IPS DF 4.7 (cell line): ENCODE data around the gene TRMT61A.
"Not testable (repeated sequence)": the region's sequence is repeated elsewhere in the genome, so short reads cannot be mapped to it uniquely, and the experiment has no call there.

Experiments
- DNase-seq: peaks from one replicate; pipeline ENCODE4 v3.0.0-alpha.2; 2013; ENCODE audit warnings: low spot score; ENCODE audit errors: extremely low read depth

Gene TRMT61A

DNA sequence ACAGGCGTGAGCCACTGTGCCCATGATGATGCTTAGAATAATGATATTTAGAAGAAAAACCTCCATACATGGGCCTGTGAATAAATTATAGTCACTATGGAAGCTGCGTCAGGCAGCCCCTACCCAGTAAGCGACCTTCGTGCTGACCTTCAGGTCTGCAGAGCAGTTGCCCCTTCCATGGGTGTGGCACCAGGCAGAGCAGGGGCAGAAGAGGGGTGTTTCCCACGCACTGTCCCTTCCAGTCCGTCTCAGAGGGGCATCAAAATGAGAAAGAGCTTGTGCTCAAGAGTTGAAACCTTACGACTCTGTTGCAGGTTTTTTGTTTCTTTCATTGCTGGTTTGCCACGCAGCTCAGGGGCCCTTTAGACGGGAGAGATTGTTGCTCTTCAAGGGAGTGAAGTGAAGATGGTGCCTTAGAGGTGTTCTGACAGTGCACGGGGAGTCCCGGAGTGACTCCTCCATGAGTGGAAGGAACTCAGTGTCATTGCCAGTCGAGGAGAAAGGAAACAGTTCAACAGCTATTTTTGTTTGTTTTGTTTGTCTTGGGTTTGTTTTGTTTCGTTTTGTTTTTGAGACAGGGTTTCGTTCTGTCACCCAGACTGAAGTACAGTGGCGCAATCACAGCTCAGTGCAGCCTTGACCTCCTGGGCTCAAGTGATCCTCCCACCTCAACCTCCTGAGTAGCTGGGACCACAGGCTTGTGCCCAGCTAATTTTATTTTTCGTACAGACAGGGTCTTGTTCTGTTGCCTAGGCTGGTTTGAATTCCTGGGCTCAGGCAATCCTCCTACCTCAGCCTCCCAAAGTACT is 20.3 kb upstream of the TRMT61A start:
- DNase-seq: no peak

DNA sequence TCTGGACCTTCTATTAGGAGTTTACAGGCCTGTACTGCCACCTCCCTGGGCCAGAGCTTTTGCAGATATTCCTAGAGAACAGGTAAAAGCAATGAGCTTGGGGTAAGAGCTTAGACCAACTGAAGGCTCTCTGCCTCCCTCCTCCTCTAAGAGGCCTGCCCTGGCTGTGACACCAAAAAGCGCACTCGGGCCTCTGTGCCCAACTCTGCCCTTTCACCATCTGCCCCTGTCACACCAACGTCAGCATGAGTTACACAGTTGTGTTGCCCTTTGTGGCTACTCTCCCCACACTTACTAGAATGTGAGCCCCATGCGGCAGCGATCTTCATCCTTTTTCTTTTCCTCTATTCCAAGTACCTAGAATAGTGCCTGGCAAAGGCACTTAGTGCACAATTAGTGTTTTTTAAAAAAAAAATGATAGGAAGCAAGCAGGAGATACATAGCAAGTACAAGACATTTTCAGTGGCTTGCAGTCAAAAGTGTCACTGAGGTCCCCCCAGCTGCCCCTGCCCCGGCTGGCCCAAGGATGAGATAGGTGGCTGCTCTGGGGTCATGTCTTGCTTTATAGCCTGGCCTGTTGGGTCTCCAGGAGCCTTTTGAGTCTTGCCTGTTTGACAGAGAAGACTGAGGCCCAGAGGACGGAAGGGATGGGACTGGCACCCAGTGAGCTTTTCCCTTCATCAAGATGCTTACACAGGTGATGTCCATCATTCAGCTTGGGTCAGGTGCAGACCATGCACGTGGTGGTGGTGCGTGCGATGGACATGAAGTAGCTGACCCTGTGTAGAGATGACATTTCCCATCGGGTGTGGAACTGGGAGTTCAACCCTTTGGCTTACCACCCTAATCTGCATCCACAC is 18.9 kb upstream of the TRMT61A start:
- no peak for DNase-seq

DNA sequence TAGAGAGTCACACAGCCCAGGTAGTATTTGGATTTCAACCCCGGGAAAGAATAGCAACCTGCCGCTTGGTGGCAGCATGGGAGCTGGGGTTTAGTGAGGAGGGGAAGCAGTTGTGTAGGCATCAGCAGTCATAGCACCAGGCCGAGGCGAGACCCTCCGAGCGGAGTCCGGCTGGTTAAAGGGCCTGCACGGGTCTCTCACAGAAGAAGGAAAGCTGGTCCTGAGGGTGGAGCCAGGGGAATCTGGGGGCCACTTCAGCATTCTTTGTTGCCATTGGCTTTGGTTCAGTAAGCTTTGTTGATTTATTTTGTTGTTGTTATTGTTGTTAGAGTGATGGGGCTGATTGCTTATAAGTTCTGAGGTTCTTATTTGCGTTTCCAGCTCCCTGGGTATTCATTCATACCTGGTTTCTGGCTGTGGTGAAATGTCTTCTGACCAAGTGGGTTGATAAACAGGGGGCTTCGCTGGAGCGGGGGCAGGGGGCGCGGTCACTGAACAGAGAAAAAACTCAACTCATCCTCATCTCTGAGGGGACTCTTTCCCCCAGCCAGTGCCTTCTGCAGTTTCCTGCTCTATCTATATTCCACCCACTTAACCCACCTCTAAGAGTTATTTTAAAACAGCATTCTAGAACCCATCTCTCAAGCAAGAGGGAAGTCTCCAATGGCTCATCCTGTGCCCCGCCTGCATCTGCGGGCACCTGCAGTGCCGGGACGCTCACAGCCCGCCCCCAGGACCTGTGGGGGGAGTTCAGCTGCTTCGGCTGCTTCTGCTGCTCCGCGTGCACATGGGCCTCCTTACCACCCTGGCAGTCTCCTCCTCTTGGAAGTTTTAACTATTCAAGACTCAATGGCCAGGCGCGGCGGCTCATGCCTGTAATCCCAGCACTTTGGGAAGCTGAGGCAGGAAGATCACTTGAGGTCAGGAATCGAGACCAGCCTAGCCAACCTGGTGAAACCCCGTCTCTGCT is 18.0 kb upstream of the TRMT61A start:
- no peak for DNase-seq

DNA sequence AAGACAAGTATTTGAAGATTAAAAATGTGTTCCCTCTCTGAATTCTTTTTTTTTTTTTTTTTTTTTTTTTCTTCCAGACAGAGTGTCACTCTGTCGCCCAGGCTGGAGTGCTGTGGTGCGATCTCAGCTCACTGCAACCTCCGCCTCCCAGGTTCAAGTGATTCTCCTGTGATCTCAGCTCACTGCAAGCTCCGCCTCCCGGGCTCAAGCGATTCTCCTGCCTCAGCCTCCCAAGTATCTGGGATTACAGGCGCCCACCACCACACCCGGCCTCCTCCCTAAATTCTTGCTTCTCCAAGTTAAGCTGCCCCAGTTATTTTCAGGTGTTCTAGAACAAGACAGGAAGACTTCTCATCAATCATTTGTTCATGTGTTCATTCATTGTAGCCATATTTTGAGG is 16.8 kb upstream of the TRMT61A start:
- DNase-seq: not testable (repeated sequence)

DNA sequence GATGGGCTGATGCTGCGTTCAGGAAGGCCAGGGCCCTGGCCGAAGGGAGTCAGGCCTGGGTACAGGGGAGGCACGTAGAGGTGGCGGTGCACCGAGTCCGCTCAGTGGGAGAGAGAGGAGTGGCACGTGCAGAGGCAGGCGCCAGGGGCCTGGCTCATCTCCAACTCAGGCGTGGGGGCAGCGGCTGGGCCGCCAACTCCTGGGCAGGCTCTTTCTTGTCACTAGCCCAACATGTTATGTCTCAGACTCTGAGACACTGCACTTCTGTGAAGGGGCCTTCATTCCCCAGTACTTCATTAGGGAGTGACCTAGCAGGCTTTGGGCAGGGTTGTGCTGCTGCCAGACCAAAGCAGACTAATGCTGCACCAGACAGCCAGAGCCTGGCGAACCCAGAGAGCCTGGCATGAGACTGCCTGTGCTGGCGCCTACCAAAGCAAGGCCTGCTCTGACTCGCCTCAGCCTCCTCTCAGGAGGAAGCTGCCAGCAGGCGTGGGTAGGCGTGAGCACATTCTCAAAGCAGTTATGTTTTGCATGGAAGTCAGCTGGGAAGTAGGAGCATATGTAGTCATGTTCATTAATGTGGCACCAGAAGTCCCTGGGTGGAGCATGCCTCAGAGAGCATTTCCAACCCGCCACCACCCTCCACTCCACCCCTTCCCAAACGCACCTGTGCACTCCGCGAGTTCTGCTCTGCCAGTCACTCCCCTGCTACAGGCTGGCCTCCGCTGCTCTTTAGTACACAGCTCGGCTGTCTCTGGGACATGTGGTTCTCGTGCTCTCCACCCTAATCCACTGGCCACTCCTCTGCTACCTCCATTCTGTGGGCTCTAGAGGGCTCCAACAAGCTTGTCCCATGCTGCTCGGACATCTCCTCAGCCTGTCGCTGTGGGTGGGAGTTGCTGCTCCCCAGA is 16.0 kb upstream of the TRMT61A start:
- no peak for DNase-seq

DNA sequence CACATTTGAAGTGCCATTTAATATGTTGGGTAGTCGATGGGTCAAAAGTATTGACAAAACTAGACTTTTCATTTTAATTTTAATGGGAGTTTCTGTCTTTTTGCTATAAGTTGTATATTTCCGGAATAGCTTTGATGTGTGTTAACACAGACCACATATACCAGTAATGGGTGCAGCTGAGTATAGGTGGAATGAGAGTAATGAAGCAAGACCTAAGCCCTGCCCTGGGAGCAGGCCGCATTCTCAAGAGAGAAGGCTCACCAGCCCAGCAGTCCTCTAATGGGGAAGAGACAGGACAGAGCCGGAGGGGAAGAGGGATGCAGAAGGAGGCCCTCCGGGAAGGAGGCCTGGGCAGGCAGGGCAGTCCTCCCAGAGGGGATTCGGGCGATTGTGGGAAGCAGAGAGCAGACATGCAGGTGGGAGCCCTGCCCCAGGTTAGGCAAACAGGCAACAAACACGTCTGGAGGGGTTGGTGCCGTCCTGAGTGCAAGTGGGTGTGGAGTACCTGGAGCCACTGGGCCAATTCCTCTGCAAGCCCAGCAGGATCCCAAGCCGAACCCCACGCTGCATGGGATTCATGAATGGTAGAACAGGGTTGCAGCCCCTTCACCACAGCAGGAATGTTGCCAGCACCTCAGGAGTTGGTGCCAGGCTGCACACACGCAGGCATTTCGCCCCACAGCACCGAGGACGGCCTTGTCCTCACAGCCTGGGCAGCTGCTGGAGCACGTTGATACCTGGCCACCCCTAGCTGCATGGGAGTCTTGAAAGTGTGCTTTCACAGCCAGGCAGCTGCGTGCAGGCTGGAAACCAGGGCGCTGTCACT is 14.2 kb upstream of the TRMT61A start:
- DNase-seq: no peak

DNA sequence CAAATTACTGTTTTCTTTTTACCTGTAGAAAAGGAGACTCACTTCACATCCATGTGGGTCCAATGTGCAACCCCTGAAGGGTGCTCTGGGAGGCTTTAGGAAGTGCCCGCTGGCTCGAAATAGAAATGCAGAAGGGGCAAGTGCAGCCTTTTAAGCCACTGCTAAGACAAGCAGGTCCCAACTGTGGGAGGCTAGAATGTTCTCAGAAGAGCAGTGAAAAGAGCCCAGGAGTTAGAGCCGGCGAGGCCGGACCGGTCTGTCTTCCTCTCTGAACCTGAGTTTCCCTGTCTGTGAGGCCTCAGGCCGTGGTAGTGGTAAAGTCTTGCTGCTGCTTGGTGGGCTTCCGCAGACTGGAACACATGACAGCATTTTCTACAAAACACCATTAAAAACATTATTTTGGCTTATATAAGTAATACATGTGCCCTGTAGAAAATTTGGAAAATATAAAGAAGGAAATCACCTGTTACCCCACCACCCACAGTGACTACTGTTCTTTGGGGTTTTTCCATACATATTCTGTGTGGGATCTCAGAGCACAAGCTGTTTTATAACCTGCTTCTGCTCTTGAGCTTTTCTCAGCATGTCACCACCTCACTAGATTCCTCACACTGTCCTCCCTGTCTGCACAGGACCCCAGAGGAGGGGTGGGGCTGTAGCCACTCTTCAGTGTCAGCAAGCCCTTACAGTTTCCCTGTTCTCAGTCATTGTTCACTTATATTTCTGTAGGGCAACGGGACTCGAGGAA is 12.4 kb upstream of the TRMT61A start:
- no peak for DNase-seq

DNA sequence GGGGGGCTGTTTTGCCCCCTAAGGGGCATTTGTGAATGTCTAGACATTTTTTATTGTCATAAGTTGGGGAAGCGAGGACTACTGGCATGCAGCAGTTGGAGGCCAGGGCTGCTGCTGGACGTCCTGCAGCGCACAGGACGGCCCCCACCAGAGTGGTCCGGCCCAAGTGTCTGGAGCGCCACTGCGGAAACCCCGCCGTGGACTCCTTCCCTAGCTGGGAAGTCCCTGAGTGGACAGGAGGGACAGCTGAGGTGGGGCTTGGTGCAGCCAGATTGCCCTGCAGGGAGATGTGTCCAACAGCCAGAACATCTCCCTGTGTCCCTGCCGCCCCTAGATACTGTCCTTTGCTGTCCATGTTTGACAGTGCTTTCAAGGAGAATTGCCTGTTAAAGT is 11.8 kb upstream of the TRMT61A start:
- no peak for DNase-seq

DNA sequence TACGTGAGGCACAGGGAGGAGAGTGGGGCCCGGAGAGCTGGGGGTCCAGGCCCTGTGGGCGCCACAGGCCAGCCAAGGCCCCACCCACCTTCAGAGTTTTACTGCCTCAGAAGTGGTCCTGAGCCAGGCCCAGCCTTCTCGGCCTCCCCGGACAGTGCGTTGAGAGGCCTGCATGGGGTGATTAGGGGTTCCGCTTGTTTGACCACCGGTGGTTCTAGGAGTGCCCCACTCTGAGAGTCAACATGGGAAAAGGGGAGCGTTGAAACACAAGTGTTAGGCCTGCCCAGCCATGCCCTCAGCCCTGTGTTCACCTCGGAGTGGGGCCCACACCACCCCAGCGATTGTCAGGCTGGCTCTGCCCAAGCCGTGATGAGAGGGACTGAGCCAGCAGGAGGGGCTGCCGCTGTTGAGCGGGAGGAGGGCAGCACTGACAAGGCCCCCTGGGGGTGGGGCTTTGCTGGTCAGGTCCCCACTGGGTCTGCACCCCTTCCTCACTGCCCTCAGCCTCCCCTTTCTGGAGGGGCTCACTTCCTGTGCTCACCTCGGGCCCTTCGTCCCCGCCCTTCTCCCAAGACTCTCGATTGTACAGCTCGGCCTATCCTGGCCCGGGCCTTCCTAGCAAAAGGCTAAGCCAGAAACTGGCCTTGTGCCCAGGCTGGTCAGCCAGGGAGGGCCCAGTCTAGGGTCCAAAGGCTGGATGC is 11.1 kb upstream of the TRMT61A start:
- DNase-seq: no peak

DNA sequence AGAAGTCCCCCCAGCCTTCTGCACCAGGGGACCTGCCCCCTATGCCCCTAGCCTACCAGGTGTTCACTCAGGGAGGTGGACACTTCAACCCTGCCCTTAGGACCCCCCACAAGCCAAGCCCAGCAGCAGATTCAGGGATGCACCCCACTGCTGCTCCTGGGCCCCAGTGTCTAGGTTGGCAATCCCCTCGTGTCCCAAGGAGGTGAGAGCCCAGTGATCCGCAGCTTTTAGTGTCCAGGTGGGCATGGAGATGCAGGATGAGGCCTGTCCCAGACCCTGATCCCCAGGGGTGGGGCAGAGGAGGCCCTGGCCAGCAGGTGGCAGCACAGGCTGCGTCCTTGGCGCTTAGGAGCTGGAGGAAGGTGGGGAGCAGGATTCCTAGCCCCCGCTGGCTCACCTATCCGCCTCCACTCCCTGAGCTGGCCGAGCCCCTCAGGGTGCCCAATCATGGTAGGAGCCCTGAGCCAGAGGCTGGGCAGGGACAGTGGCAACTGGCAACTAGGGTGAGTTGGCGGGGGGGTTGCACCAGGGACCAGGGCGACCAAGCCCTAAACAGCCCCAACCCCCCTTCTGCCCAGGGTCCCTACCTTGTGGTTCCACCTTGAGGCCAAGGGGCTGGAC is 10.5 kb upstream of the TRMT61A start:
- no peak for DNase-seq

DNA sequence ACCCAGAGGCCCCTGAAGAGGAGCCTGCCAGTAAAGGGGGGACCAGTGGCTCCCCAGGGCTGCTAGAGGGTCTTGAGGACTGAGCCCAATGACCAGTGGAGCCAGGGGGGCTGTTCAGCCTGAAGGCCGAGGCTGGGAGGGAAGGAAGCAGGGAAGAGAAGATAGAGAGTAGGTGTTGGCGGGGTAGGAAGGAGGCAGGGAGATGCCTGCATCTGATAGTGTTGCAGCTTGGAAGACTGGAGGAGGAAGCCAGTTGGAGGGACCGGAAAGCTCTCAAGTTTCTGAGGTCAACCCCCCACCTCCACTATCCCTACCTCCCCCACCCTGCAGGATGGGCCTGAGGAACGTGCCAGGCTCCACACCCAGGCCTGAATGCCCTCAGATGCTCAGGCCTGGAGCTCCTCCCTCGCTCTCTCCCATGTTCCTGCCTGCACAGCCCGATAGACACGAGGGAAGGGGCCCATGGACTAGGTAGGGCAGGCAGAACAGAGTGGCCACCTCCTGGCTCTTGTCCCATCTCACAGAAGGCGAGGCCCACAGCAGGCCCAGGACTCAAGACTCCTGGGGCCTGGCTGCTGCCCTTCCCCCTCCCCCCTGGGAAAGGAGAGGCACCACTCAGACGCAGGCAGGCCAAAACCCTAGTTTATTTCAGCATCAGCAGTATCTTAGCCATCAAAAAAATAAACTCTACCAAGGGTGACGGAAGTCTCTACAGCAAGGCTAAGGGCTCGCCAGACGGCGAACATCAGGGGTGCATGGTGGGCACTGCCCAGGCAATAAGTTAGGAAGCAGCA is 9.8 kb upstream of the TRMT61A start:
- DNase-seq: no peak

DNA sequence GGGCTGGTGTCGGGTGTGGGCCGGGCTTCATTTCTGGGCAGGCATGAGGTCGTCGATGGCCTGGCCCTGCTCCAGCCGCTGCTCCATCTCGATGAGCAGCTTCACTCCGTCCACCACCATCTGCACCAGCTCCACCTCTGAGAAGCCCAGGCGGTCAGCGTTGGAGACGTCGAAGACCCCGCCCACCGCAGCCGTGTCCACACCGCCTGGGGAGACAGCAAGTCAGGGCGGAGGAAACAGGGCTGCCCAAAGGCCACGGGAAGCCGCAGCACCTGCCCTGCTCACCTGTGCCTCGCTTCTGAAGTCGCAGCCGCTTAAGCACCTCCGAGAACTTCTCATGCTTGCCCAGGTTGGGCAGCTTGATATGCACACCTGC is 9.2 kb upstream of the TRMT61A start:
- no peak for DNase-seq

DNA sequence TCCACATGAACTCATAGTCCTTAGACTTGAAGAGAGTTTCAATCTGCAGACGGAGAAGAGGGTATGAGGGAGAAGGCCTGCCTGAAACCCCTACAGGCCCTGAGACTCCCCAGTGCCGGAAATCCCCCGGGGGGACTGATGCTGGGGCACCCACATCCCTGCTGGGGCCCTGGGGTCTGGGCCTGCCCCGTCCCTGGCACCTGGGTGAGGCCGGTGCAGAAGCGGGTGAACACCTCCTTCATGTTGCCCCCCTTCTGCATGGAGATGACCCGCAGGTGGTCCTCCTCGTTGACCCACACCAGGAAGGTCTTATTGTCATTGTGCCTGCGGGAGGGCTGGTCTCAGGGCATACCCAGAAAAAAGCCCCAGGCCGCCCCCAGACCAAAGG is 8.7 kb upstream of the TRMT61A start:
- DNase-seq: no peak

DNA sequence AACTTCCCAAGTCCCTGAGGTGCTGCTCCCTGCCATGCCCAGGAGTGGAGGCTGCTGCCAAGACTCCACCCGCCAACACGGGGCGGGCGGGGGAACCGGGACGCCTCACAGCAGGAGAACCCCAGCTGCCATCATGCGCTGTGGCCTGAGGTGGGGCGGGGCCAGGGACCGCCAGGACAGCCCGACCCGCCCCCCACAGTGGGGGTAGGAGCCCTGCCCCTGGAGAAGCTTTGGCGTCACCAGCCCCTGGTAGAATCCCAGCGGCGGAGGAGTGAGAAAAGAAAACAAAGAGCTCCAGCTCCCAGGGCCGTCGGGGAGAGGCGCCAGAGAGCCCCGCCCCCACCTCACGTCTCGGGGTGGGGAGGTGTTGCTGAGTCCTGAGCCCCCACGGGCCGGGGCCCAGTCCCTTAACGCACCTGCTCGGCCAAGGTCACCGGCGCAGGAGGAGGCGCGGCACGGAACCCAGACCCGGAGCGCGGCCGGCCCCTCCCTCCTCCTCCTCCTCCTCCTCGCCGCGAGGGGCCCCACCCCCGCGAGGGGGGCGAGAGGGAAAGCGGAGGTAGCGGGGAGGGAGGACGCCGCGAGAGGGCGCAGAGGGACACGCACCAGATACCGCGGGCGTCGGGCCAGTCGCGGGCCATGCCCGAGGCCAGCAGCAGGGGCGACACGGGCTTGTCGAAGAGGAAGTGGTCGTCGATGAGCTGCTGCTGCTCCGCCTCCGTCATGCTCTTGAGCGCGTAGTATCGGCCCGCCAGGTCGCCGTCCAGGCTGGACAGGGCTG is 8.1 kb upstream of the TRMT61A start:
- no peak for DNase-seq

DNA sequence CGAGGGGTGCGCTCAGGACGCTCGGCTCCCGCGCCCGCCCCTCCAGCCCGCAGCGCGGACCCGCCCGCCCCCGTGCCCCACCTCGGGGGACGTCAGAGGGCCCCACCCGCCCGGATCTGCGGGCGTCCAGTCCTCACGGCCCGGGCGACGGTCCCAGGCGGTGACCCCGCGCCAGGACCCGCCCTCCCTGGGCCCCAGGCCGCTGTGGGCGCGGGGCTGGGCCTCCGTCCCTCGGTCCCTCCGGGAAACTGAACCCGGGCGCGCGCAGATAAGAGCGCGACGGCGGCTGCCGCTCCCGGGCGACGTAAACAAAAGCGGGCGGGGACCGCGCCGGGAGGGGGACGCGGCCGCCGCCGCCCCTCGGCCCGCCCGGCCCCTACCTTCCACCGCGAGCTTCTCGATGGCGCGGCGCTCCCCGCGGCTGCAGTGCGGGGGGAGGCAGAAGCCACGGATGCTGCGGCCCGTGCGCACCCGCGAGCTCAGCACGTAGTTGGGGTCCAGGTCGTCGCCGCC is 7.5 kb upstream of the TRMT61A start:
- no peak for DNase-seq

DNA sequence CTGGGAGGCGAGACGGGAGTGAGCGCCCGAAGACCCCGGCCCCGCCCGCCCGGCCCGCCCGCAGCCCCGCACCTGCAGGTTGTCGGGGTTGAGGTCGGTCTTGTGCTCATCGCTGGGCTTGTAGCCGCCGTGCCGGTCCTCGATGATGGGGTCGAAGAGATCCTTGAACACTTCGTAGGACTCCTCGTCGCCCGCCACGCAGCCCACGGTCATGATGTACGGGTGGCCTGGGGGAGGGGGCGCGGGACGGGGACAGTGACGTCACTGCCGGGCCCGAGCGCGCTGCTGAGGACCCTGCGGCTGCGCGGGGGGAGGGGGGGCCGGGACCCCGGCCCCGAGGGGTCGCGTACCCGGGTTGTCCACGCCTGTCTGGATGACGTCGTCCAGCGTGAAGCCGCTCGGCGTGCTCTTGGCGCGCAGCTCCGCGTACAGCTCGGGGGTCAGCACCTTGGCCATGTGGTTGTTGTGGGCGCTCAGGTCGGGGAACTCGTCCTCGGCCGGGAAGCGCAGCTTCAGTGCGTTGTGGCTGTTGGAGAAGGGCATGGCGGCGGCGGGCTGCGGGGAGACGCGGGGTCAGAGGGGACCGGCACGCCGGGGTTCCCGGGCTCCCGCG is 6.9 kb upstream of the TRMT61A start:
- no peak for DNase-seq
